Hepatocyte (in vitro differentiated cells): Measurements from ENCODE around the gene ANKRD13B. TPM values are rescaled to one million over a fixed set of nuclear protein-coding genes. Genes with fewer than 3 reads are reported as not detected.

ENCODE experiments used
- DNase-seq: peaks from one replicate; pipeline ENCODE4 v3.0.0-alpha.2; 2016; ENCODE audit warnings: low spot score
- H2AFZ ChIP-seq: fragments of 200-600 bp; sonication (generic); 2 replicates; pipeline ENCODE4 v1.6.0; 2016; ENCODE audit warnings: antibody characterized with exemption, mild to moderate bottlenecking
- H3K27ac ChIP-seq: fragments of 200-600 bp; sonication (generic); 2 replicates; pipeline ENCODE4 v1.5.1; 2016; ENCODE audit warnings: mild to moderate bottlenecking
- H3K27me3 ChIP-seq: fragments of 200-600 bp; sonication (generic); 2 replicates; pipeline ENCODE4 v1.6.1; 2016
- H3K36me3 ChIP-seq: fragments of 200-600 bp; sonication (generic); replicated peaks from 2 replicates; pipeline ENCODE4 v1.5.1; 2016; ENCODE audit warnings: low read depth; ENCODE audit not compliant: insufficient read depth
- H3K4me1 ChIP-seq: fragments of 200-600 bp; sonication (generic); 2 replicates; pipeline ENCODE4 v1.5.1; 2016; ENCODE audit warnings: mild to moderate bottlenecking, moderate library complexity; ENCODE audit not compliant: insufficient read depth
- H3K4me2 ChIP-seq: fragments of 200-600 bp; sonication (generic); 2 replicates; pipeline ENCODE4 v1.6.0; 2016
- H3K4me3 ChIP-seq: fragments of 200-600 bp; sonication (generic); 2 replicates; pipeline ENCODE4 v1.5.1; 2016; ENCODE audit warnings: mild to moderate bottlenecking
- H3K79me2 ChIP-seq: fragments of 200-600 bp; sonication (generic); 2 replicates; pipeline ENCODE4 v1.6.0; 2017; ENCODE audit warnings: mild to moderate bottlenecking
- H3K9me2 ChIP-seq: fragments of 200-600 bp; sonication (generic); replicated peaks from 2 replicates; pipeline ENCODE4 v1.6.0; 2017; ENCODE audit warnings: mild to moderate bottlenecking; ENCODE audit not compliant: insufficient read depth
- H3K9me3 ChIP-seq: fragments of 200-600 bp; sonication (generic); 2 replicates; pipeline ENCODE4 v1.5.1; 2016; ENCODE audit warnings: low read depth, mild to moderate bottlenecking
- H4K20me1 ChIP-seq: fragments of 200-600 bp; sonication (generic); 2 replicates; pipeline ENCODE4 v1.6.0; 2016; ENCODE audit warnings: mild to moderate bottlenecking; ENCODE audit not compliant: insufficient read depth, poor library complexity, severe bottlenecking
- CTCF ChIP-seq: fragments of 200-600 bp; sonication (generic); IDR thresholded peaks from 2 replicates; pipeline ENCODE4 v1.5.1; 2016; ENCODE audit warnings: antibody characterized with exemption, mild to moderate bottlenecking; ENCODE audit not compliant: poor library complexity
- EZH2 ChIP-seq: fragments of 200-600 bp; sonication (generic); IDR thresholded peaks from 2 replicates; pipeline ENCODE4 v1.6.1; 2016; ENCODE audit warnings: antibody characterized with exemption, mild to moderate bottlenecking, borderline replicate concordance
- EZH2phosphoT487 ChIP-seq: fragments of 200-600 bp; sonication (generic); IDR thresholded peaks from one replicate; pipeline ENCODE4 v1.6.1; 2018; ENCODE audit warnings: antibody characterized with exemption, mild to moderate bottlenecking, low read depth, moderate library complexity; ENCODE audit not compliant: unreplicated experiment, severe bottlenecking
- WGBS: methylation state at CpG from one replicate; pipeline ENCODE4 v1.1.6; 2016; ENCODE audit warnings: low lambda C conversion rate; ENCODE audit errors: missing lambda C conversion rate; 5-methylcytosine and 5-hydroxymethylcytosine counted together
- polyA plus RNA-seq: library from polyadenylated mRNA; unstranded; fragments of >200 nt; fragmentation: Nextera tagmentation; extraction: Ambion mirVana; gene quantifications from 2 replicates; pipeline ENCODE4 v1.2.1, GENCODE V29; 2016
- total RNA-seq: library from RNA; depleted of rRNA; stranded (reverse); fragments of >200 nt; gene quantifications from 2 replicates; pipeline ENCODE4 v1.2.3, GENCODE V29; 2014

ANKRD13B gene
- total and polyA plus RNA-seq, 2 experiments from 2014 or later: 5.1 to 7.2 TPM

DNA sequence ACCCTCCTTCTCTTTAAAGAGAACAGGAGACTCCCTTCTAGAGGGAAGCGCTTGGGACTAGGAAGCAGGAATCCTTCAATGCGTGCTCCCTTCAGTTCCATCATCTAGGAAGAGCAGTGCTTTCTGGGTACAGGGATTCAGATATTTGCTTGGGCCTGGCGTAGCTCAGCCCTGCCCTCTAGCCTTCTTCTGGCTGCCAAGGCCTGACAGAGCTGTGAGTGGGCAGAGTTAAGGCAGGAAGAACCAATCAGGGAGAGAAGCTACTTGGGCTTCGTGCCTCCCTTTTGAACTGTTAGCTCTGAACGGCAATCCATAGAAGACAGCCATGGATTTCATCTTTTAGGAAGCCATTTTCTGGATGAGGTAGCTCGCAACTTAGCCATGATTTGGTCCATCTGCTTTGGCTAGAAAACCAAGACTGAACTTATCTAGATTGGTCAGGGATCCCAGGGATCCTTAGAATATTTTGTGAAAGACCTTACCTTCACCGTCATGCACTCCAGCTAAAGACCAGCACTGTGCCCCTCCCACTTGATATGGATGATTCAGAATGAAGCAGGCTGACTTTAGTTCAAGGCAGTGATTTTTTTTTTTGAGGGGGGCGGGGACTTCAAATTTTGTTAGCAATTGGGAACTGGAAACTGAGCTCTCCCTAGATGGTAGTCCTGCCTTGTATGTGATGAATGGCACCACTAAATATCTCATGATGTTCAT, 32.3 kb downstream of the ANKRD13B start:
- no peak overlapping the region for H3K4me3 ChIP-seq
- H3K9me3 ChIP-seq: no peaks in the 10 kb centered on the region
- 84% methylated on average over 8 of the region's 8 CpGs for WGBS
- H3K27me3 ChIP-seq: peaks cover 28% of the 10 kb centered on the region
- H3K4me2 ChIP-seq: no peak overlapping the region
- H3K4me1 ChIP-seq: peaks cover 8% of the 10 kb centered on the region
- TF ChIP-seq EZH2: no peak
- no peak for TF ChIP-seq CTCF
- TF ChIP-seq EZH2phosphoT487: no peak
- no peak overlapping the region for H2AFZ ChIP-seq
- no peak overlapping the region for H3K27ac ChIP-seq
- H3K79me2 ChIP-seq: no peaks in the 10 kb centered on the region
- no peaks in the 10 kb centered on the region for H3K36me3 ChIP-seq
- no peaks in the 10 kb centered on the region for H4K20me1 ChIP-seq
- no peak for DNase-seq
- no peaks in the 10 kb centered on the region for H3K9me2 ChIP-seq

GRCh38 chr17:29627951-29628350, 35.0 kb downstream of the ANKRD13B start:
- Histone ChIP-seq H3K4me2 (no peak overlapping the region), H3K9me3 (no peaks in the 10 kb centered on the region), H3K9me2 (no peaks in the 10 kb centered on the region), H3K27me3 (peaks cover 10% of the 10 kb centered on the region), H2AFZ (no peak overlapping the region), H3K36me3 (no peaks in the 10 kb centered on the region), H3K4me3 (no peak overlapping the region), H3K79me2 (no peaks in the 10 kb centered on the region), H3K4me1 (peaks cover 3% of the 10 kb centered on the region), H4K20me1 (no peaks in the 10 kb centered on the region), H3K27ac (no peak overlapping the region)
- TF ChIP-seq EZH2phosphoT487 (no peak), CTCF (no peak), EZH2 (no peak)
- no peak for DNase-seq
- 100% methylated on average over 1 of the region's 1 CpG for WGBS

- no peak overlapping the region for H3K27ac ChIP-seq
- TF ChIP-seq EZH2phosphoT487 (no peak), CTCF (no peak), EZH2 (no peak)
- no peaks in the 10 kb centered on the region for H4K20me1 ChIP-seq
- 95% methylated on average over 2 of the region's 2 CpGs for WGBS
- no peak overlapping the region for H2AFZ ChIP-seq
- no peak overlapping the region for H3K4me2 ChIP-seq
- no peak for DNase-seq
- H3K36me3 ChIP-seq: no peaks in the 10 kb centered on the region
- H3K79me2 ChIP-seq: no peaks in the 10 kb centered on the region
- H3K9me3 ChIP-seq: no peaks in the 10 kb centered on the region
- H3K4me3 ChIP-seq: no peak overlapping the region
- no peaks in the 10 kb centered on the region for H3K4me1 ChIP-seq
- peaks cover 3% of the 10 kb centered on the region for H3K27me3 ChIP-seq
- H3K9me2 ChIP-seq: no peaks in the 10 kb centered on the region
Observed at GRCh38 chr17:29628644-29629043, 35.7 kb downstream of the ANKRD13B start.
